Ecto neural progenitor cell (in vitro differentiated cells): ENCODE data around the gene MCAT.
A peak's percentile ranks its signal among the peaks of the same experiment; 100 is the strongest.

Experiments used
- DNase-seq: peaks from one replicate; pipeline ENCODE4 v3.0.0-alpha.2; 2018; ENCODE audit warnings: low spot score

MCAT gene

GRCh38 chr22:43142880-43143562, at the start of gene MCAT:
Gene MCAT (minus strand): TSS chr22:43143398. CDS start chr22:43143348, 50 bp downstream.
- peak; percentile 91 for DNase-seq

- no peak for DNase-seq
Measured at GRCh38 chr22:43191831-43192230, 48.6 kb upstream of the MCAT start.

GRCh38 chr22:43188829-43189545, 45.8 kb upstream of the MCAT start:
- DNase-seq: no peak

- peak; percentile 98 for DNase-seq
Measured at GRCh38 chr22:43187171-43188099, 44.2 kb upstream of the MCAT start.

GRCh38 chr22:43186272-43187170, 43.3 kb upstream of the MCAT start, which contains the start of gene TTLL12:
Gene TTLL12 (minus strand): TSS chr22:43187134. CDS start chr22:43187069, 65 bp downstream.
- peak; percentile 84 for DNase-seq

GRCh38 chr22:43185860-43186261, 42.7 kb upstream of the MCAT start:
- DNase-seq: peak; percentile 63

- DNase-seq: no peak
Measured at GRCh38 chr22:43183496-43184277, 40.5 kb upstream of the MCAT start.

- no peak for DNase-seq
Measured at GRCh38 chr22:43182726-43183125, 39.5 kb upstream of the MCAT start.

GRCh38 chr22:43182118-43182517, 38.9 kb upstream of the MCAT start:
- no peak for DNase-seq

GRCh38 chr22:43181321-43182076, 38.3 kb upstream of the MCAT start:
- no peak for DNase-seq

GRCh38 chr22:43180670-43181069, 37.5 kb upstream of the MCAT start:
- no peak for DNase-seq

- no peak for DNase-seq
Measured at GRCh38 chr22:43179911-43180195, 36.7 kb upstream of the MCAT start.

- no peak for DNase-seq
Measured at GRCh38 chr22:43179146-43179910, 36.1 kb upstream of the MCAT start.

- DNase-seq: no peak
Measured at GRCh38 chr22:43177479-43177878, 34.3 kb upstream of the MCAT start.

- DNase-seq: no peak
Measured at GRCh38 chr22:43176090-43176489, 32.9 kb upstream of the MCAT start.

- DNase-seq: no peak
Measured at GRCh38 chr22:43174941-43175531, 31.8 kb upstream of the MCAT start.

- DNase-seq: no peak
Measured at GRCh38 chr22:43173976-43174720, 30.9 kb upstream of the MCAT start.

GRCh38 chr22:43173566-43173965, 30.4 kb upstream of the MCAT start:
- DNase-seq: no peak
